Peyer's patch (tissue), 4 donors: ENCODE data around the gene CUBN.

Experiments used
- POLR2A ChIP-seq, 2 donors: fragments of 450-650 bp; IDR thresholded peaks; one replicate each; pipeline ENCODE4 v1.5.1; 2017; ENCODE audit warnings: antibody characterized with exemption in 2 of 2, mild to moderate bottlenecking in 2 of 2, moderate library complexity in 2 of 2
- TF ChIP-seq, protein P1 (sequence below), 6 experiments: fragments of 450-650 bp in 4 of 6; fragments of 200-600 bp in 2 of 6; sonication (generic) in 1 of 6; IDR thresholded peaks; one replicate each; pipeline ENCODE4 v1.5.1; 2017 to 2019; ENCODE audit warnings: antibody characterized with exemption in 6 of 6, mild to moderate bottlenecking in 3 of 6, moderate library complexity in 1 of 6

DNA sequence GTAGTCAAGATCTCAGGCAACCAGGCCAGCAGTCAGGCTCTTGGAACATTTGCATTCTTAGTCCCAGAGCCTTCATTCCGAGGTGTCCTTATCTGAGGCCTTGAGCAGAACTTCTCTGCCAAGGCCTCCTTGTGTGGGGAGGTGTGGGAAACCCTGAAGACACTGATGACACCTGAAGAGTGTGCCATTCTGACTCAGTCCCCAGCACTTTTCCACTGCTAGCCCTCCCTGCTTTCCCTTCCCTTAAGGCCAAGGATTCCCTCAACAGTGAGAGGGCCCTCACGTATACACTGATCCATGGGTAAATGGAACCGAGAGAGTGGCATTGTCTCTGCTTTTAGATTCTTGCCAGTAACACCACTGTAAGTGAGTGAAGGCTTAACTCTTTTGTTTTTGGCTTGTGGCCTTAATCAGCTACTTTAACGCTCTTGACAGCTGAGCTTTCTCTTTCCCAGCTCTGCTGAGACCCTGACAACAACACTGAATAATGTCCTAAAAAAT, 41.6 kb upstream of the CUBN start:
- TF ChIP-seq, protein P1, sequence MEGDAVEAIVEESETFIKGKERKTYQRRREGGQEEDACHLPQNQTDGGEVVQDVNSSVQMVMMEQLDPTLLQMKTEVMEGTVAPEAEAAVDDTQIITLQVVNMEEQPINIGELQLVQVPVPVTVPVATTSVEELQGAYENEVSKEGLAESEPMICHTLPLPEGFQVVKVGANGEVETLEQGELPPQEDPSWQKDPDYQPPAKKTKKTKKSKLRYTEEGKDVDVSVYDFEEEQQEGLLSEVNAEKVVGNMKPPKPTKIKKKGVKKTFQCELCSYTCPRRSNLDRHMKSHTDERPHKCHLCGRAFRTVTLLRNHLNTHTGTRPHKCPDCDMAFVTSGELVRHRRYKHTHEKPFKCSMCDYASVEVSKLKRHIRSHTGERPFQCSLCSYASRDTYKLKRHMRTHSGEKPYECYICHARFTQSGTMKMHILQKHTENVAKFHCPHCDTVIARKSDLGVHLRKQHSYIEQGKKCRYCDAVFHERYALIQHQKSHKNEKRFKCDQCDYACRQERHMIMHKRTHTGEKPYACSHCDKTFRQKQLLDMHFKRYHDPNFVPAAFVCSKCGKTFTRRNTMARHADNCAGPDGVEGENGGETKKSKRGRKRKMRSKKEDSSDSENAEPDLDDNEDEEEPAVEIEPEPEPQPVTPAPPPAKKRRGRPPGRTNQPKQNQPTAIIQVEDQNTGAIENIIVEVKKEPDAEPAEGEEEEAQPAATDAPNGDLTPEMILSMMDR (IDR thresholded peaks at IDR 0.05) = no peak
- TF ChIP-seq POLR2A (IDR thresholded peaks at IDR 0.05) = no peak
